ENCODE results near the gene ZFP30.
A peak's percentile ranks its signal among the peaks of the same experiment; 100 is the strongest.
"Not testable (repeated sequence)": the region's sequence is repeated elsewhere in the genome, so short reads cannot be mapped to it uniquely, and the experiment has no call there.

ZFP30 gene

GRCh38 chr19:37669450-37669914 is 14.2 kb upstream of the ZFP30 start:
- no peak for TF ChIP-seq CTCF (IDR thresholded peaks at IDR 0.05; ENCODE audit: low read depth, low read length)
- DNase-seq (ENCODE audit: extremely low read depth, low read depth): no peak

GRCh38 chr19:37657157-37657556 is 1.9 kb upstream of the ZFP30 start:
- DNase-seq (ENCODE audit: extremely low read depth, low read depth): not testable (repeated sequence)

GRCh38 chr19:37655689-37656371 is 565 bp upstream of the ZFP30 start:
- DNase-seq (ENCODE audit: extremely low read depth, low read depth): peak; percentile 40
- no peak for TF ChIP-seq CTCF (IDR thresholded peaks at IDR 0.05; ENCODE audit: low read depth, low read length)

- DNase-seq (ENCODE audit: extremely low read depth, low read depth): no peak
Measured at GRCh38 chr19:37654629-37655300, 500 bp downstream of the ZFP30 start.

GRCh38 chr19:37654118-37654517 is 1.1 kb downstream of the ZFP30 start:
- no peak for DNase-seq (ENCODE audit: extremely low read depth, low read depth)
- no peak for TF ChIP-seq CTCF (IDR thresholded peaks at IDR 0.05; ENCODE audit: low read depth, low read length)

More at GRCh38 chr19:37654629-37655300, 500 bp downstream of the ZFP30 start:
- no peak for TF ChIP-seq CTCF (IDR thresholded peaks at IDR 0.05; ENCODE audit: low read depth, low read length)

GRCh38 chr19:37635076-37636056 is 19.9 kb downstream of the ZFP30 start:
- TF ChIP-seq CTCF (IDR thresholded peaks at IDR 0.05; ENCODE audit: low read depth, low read length): no peak
- no peak for DNase-seq (ENCODE audit: extremely low read depth, low read depth)

- no peak for TF ChIP-seq CTCF (IDR thresholded peaks at IDR 0.05; ENCODE audit: low read depth, low read length)
- DNase-seq (ENCODE audit: extremely low read depth, low read depth): no peak
Measured at GRCh38 chr19:37594982-37595382, 60.3 kb downstream of the ZFP30 start.

Measured in AG09319 (cell line).